Astrocyte of the cerebellum (primary cell): ENCODE measurements around the gene TTLL5.
A peak's percentile ranks its signal among the peaks of the same experiment; 100 is the strongest.

Source experiments
- DNase-seq: peaks from one replicate; pipeline ENCODE4 v3.0.0-alpha.2; 2011; ENCODE audit warnings: low read depth
- H3K4me3 ChIP-seq: 2 replicates; pipeline ENCODE4 v1.5.1; 2011; ENCODE audit warnings: mild to moderate bottlenecking, low read depth, low read length, moderate library complexity
- CTCF ChIP-seq: IDR thresholded peaks from 2 replicates; pipeline ENCODE4 v1.5.1; 2012; ENCODE audit warnings: low read length, low read depth, moderate library complexity, mild to moderate bottlenecking; ENCODE audit errors: missing control alignments
- in situ Hi-C: cut with HindIII; loops from 2 replicates; pipeline ENCODE4 v1.10.0; 2017; ENCODE audit warnings: low sequenced_read_pairs

Gene TTLL5

DNA sequence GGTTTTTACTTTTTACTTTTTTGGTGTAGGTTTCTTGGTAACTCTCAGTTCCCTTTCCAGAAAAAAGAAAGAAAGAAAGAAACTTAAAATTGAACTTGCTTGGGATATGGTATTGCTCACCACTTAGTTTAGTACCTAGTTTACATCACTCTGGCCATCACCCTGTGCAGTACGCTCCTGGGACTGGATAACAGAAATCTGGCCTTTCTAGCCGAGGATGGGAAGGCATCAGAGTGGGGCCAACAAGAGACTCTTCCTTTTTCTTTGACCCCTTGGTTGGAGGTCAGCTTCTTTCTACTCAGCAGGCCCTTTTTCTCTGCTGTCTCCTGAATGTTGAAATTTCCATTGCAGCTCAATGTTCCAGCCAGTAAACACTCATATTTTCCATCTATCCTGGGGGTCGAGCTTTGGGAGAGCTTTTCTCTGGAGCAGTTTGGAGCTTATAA is 164.1 kb downstream of the TTLL5 start:
- in situ Hi-C loops: no loop called here
- DNase-seq: no peak
- TF ChIP-seq CTCF: no peak

GRCh38 chr14:75826599-75826998 is 165.6 kb downstream of the TTLL5 start:
- in situ Hi-C loops: no loop called here
- no peak for TF ChIP-seq CTCF
- no peak overlapping the region for H3K4me3 ChIP-seq
- no peak for DNase-seq

More for the DNA sequence above, 164.1 kb downstream of the TTLL5 start:
- H3K4me3 ChIP-seq: no peak overlapping the region

DNA sequence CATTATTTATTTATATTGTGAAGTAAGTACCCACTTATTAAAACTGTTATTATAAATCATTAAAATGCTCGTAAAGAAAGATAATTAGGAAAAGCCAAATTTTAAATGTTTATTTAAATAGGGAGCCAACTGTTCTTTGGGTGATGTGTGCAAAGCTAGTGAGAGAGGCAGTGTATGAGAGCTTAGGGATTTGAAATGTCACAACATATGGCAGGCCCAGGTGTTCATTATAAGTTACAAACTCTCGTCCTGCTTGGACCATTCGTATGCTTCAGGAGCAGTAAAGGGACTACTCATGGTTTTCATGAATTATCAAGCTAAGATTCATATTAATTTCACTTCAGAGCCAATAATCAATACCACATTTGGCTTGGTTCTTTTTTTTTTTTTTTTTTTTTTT is 166.3 kb downstream of the TTLL5 start:
- no peak for DNase-seq
- in situ Hi-C loops: no loop called here
- no peak overlapping the region for H3K4me3 ChIP-seq
- TF ChIP-seq CTCF: no peak

DNA sequence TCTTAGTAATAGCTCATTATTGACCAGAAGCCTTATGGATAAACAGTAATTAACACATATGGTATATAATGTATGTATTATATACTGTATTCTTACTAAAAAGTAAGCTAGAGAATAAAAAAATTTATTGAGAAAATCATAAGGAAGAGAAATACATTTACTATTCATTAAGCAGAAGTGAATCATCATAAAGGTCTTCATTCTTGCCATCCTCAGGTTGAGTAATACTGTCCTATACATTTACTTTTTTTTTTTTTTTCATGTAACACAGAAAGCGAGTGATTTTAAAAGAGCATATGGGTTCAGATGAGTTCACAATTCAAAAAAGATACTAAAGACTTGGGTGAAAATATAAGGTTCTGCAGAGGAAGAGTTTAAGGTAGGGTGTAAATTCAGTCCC is 168.3 kb downstream of the TTLL5 start:
- no peak for TF ChIP-seq CTCF
- in situ Hi-C loops: no loop called here
- H3K4me3 ChIP-seq: no peak overlapping the region
- DNase-seq: no peak

DNA sequence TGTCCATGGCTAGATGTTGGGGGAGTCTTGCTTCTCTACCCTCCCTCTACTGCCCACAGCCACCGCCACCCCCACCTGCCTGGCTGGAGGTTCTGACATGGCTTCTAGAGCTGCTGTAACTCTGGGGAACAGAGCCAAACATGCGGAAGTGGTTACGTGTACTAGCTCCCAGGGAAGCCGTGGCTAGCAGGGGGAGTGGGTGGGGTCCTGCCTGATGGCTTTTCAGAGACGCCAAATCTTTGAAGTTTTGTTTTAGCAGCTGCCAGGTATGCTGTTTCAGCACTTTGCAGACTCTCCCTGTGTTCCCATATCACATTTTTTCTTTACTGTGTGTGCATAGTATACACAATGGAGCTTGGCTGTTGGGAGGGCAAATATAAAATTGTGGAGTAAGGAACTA is 170.4 kb downstream of the TTLL5 start:
- H3K4me3 ChIP-seq: no peak overlapping the region
- in situ Hi-C loops: no loop called here
- no peak for TF ChIP-seq CTCF
- peak; percentile 83 for DNase-seq

DNA sequence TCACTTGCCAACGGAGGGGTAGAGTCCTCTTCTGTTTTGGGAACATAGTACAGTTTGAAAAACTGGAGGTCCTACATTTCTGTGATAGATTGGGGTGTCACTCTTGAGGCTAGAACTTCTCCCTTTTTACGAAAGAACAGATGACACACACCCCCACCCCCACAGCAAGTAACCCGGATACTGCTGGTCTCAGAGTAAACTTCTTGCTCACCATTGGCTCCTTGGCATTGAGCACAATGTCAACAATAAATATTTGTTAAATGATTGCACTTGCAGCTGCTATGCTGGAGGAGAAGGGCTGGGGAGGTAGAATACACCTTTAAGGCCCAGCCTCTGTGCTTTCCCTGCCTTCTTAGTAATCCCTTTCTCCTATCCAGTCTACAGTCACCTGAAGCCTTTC is 170.9 kb downstream of the TTLL5 start:
- no peak for TF ChIP-seq CTCF
- no peak overlapping the region for H3K4me3 ChIP-seq
- no peak for DNase-seq
- in situ Hi-C loops: no loop called here
